Measurements from ENCODE around the gene SETD5. TPM values are rescaled to one million over a fixed set of nuclear protein-coding genes. Genes with fewer than 3 reads are reported as not detected.

SETD5 gene
- total and polyA plus RNA-seq, 11 donors = 28.2 to 84.2 (median 47.6) TPM

DNA sequence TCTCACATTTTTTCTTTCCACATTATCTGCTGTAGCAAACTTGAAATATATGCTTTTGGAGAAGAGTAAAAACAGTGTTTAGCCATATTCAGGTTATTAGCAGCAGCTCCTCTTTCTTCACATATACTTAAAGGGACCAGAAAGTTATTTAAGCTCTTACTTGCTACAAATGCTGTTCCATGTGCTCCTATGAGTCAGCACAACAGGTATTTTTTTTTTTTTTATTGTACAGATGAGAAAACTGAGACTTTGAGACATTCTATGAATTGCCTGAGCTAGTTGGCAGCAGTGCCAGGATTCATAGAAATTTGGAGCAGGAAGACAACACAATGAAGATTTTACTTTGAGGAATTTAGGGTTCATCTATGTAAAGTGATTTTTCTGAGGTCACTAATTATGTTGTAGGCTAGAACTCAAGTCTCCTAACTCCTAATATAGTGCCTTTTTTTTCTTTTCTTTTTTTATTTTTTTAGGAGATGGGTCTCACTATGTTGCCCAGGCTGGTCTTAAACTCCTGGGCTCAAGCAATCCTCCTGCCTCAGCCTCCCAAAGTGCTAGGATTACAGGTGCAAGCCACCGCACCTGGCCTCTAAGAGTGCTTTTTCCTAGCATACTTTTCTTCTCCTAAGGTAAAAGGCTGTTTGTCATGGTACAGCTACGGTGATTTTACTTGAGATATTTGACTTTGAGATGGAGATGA, 23.6 kb downstream of the SETD5 start:
- intact Hi-C loops (cut with DNase I) = loop anchor here in 5 of 10 donors (5.0 to 10.0 kb wide), 3 partner anchors 59 to 69 kb away; partner anchors contain the start of gene THUMPD3 (in 1 of the 5)
- WGBS, 4 donors = 83 to 93% (median 90%) methylated on average over 2 of the region's 2 CpGs
- TF ChIP-seq, protein P1, sequence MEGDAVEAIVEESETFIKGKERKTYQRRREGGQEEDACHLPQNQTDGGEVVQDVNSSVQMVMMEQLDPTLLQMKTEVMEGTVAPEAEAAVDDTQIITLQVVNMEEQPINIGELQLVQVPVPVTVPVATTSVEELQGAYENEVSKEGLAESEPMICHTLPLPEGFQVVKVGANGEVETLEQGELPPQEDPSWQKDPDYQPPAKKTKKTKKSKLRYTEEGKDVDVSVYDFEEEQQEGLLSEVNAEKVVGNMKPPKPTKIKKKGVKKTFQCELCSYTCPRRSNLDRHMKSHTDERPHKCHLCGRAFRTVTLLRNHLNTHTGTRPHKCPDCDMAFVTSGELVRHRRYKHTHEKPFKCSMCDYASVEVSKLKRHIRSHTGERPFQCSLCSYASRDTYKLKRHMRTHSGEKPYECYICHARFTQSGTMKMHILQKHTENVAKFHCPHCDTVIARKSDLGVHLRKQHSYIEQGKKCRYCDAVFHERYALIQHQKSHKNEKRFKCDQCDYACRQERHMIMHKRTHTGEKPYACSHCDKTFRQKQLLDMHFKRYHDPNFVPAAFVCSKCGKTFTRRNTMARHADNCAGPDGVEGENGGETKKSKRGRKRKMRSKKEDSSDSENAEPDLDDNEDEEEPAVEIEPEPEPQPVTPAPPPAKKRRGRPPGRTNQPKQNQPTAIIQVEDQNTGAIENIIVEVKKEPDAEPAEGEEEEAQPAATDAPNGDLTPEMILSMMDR (IDR thresholded peaks at IDR 0.05) = no peak
- TF ChIP-seq POLR2A (IDR thresholded peaks at IDR 0.05) = no peak

DNA sequence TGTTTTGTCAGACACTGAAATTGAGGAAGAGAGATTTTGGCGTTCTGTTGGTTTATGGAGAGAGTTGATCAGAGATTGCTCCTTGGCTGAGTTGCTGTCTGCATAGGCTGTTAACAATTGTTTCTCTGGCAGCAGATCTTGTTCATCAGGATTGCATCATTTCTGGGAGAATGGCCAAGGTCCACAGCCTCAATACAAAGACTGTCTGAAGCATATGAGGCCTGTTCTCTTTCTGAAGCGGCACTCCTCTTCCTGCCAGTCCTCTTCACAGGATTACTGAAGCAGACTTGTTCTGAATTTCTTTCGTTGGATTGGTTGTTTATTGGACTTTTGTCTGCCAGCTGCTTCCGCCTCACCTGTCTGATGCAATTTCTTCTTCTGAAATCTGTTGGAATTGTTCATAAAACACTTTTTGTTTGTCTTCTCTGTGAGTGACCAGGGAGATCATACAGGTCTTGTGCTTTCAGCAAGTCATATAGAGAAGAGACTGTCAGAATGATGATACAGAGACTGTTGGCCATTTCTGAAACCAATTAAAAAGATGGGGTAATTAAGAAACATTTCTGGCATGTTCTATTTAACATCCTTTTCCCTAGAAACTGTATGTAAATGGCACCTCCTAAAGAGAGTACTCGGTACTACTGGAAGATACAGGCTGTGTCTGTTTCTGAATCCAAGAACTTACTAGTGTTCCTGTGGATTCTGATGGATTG, 25.5 kb downstream of the SETD5 start:
- Histone ChIP-seq H3K4me1 (peaks cover 12 to 76% (median 47%) of the 10 kb centered on the region in 12 donors), H3K9me3 (no peaks in the 10 kb centered on the region), H3K36me3 (peaks cover 0 to 38% (median 30%) of the 10 kb centered on the region in 9 donors), H3K27ac (peak overlapping the region; percentile 14 to 86 (median 78)), H3K4me3 (peak overlapping the region in 3 of 12 donors; percentile 6 to 31 (median 11)), H3K27me3 (no peaks in the 10 kb centered on the region)
- intact Hi-C loops (cut with DNase I) = loop anchor here in 8 of 10 donors (1.0 to 10.0 kb wide), 7 partner anchors 22 to 71 kb away; partner anchors contain the start of genes SETD5 (in 2 of the 8) and THUMPD3 (in 1 of the 8)
- TF ChIP-seq, protein P1 (IDR thresholded peaks at IDR 0.05) = peak; percentile 17 to 66 (median 49)
- no peak for TF ChIP-seq POLR2A (IDR thresholded peaks at IDR 0.05)
- DNase-seq (peak in 4 of 5 donors; percentile 83 to 91 (median 88)), ATAC-seq (peak; percentile 91 to 98 (median 96))
- WGBS, 4 donors = 2 to 13% (median 4%) methylated on average over 5 of the region's 5 CpGs

More for the DNA sequence above, 23.6 kb downstream of the SETD5 start:
- H3K36me3 ChIP-seq = peaks cover 0 to 19% (median 14%) of the 10 kb centered on the region in 9 donors
- peak overlapping the region in 4 of 12 donors; percentile 4 to 52 (median 24) for H3K27ac ChIP-seq
- no peaks in the 10 kb centered on the region for H3K9me3 ChIP-seq
- H3K4me1 ChIP-seq = peaks cover 12 to 82% (median 55%) of the 10 kb centered on the region in 12 donors
- DNase-seq (no peak), ATAC-seq (no peak)
- no peak overlapping the region for H3K4me3 ChIP-seq
- no peaks in the 10 kb centered on the region for H3K27me3 ChIP-seq

DNA sequence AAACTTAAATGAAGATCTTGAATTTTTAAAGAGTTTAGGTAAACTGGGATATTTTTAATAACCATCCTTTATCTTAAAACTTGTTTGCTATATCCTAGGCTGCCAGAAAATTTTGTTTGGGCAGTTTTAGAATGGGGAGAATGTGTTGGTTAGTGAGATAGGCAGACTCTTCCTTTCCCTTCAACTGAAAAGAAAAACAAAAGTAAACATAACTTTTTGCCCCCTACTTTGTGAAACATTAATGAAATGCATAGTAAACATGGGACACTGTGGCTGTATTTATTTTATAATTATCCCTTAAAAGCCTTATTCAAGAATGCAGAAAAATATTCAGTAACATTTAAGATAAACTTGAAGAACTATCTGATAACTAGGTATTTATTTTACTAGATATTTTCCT, 31.0 kb downstream of the SETD5 start:
- TF ChIP-seq, protein P1 (IDR thresholded peaks at IDR 0.05) = no peak
- no peak for TF ChIP-seq POLR2A (IDR thresholded peaks at IDR 0.05)
- Histone ChIP-seq H3K27me3 (no peaks in the 10 kb centered on the region), H3K4me1 (peaks cover under 1 to 27% (median 13%) of the 10 kb centered on the region in 12 donors), H3K36me3 (peaks cover 0 to 90% (median 86%) of the 10 kb centered on the region in 9 donors), H3K9me3 (no peaks in the 10 kb centered on the region), H3K27ac (no peak overlapping the region), H3K4me3 (no peak overlapping the region)
- DNase-seq (no peak), ATAC-seq (no peak)
- intact Hi-C loops (cut with DNase I) = loop anchor here in 2 of 10 donors (5.0 to 10.0 kb wide), 3 partner anchors 36 to 74 kb away; no protein-coding TSS in a partner anchor

DNA sequence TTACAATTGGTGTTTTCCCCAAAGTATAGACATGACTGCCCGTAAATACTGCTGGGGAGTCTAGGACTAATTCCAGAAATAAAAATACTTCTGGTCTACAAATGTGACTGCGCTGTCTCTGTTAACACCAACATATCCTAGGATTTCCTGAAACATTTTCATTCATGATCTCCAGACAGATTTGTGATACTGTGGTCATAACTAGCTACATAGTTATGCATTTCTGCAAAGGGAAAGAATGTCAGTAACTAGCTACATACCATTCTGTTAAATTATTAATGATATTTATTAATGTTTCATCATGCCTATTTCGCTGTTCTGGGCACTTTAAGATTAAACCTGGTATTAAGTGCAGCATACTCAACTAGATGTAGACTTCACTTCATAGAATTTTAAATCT, 33.3 kb downstream of the SETD5 start:
- DNase-seq = no peak
- no peak for ATAC-seq
- Histone ChIP-seq H3K4me3 (no peak overlapping the region), H3K27ac (no peak overlapping the region), H3K4me1 (peaks cover 0 to 23% (median 3%) of the 10 kb centered on the region in 12 donors), H3K9me3 (no peaks in the 10 kb centered on the region), H3K27me3 (no peaks in the 10 kb centered on the region), H3K36me3 (peaks cover 0 to 100% (median 98%) of the 10 kb centered on the region in 9 donors)
- intact Hi-C loops (cut with DNase I) = loop anchor here in 3 of 10 donors (5.0 kb wide), 2 partner anchors 38 to 42 kb away; no protein-coding TSS in a partner anchor
- TF ChIP-seq, protein P1 (IDR thresholded peaks at IDR 0.05) = no peak
- no peak for TF ChIP-seq POLR2A (IDR thresholded peaks at IDR 0.05)
- WGBS, 4 donors = 92 to 98% (median 97%) methylated on average over 3 of the region's 3 CpGs
